HCT116 (cell line): ENCODE measurements around the gene POLR2H.

ENCODE experiments used
- CEBPB ChIP-seq: IDR thresholded peaks from 2 replicates; pipeline ENCODE4 v1.6.1; 2012; ENCODE audit warnings: low read depth
- CTCF ChIP-seq, 3 experiments: fragments of 200-600 bp in 1 of 3; sonication (generic) in 1 of 3; IDR thresholded peaks in 2 of 3; conservative IDR thresholded peaks in 1 of 3; 2 replicates each; pipeline ENCODE4 v1.5.1; 2012 to 2017; ENCODE audit warnings: low read depth in 2 of 3, low read length in 2 of 3, antibody characterized with exemption in 1 of 3, borderline replicate concordance in 1 of 3, control low read depth in 1 of 3, mild to moderate bottlenecking in 1 of 3, mixed read lengths in 1 of 3, mixed run types in 1 of 3, moderate library complexity in 1 of 3; ENCODE audit not compliant: insufficient read depth in 1 of 3
- REST ChIP-seq: IDR thresholded peaks from 2 replicates; pipeline ENCODE4 v1.6.1; 2012; ENCODE audit warnings: low read depth

GRCh38 chr3:184341925-184342324, 19.6 kb upstream of the POLR2H start:
- TF ChIP-seq CTCF (IDR thresholded peaks at IDR 0.05 in 2 of 3, conservative IDR thresholded peaks at IDR 0.05 in 1 of 3; ENCODE audit: borderline replicate concordance in 1 of 3, insufficient read depth in 1 of 3, low read depth in 2 of 3, low read length in 2 of 3) (no peak), REST (no peak), CEBPB (no peak)
